ENCODE measurements around the gene KLHL14.
"Not testable (repeated sequence)": the region's sequence is repeated elsewhere in the genome, so short reads cannot be mapped to it uniquely, and the experiment has no call there.

The KLHL14 gene

DNA sequence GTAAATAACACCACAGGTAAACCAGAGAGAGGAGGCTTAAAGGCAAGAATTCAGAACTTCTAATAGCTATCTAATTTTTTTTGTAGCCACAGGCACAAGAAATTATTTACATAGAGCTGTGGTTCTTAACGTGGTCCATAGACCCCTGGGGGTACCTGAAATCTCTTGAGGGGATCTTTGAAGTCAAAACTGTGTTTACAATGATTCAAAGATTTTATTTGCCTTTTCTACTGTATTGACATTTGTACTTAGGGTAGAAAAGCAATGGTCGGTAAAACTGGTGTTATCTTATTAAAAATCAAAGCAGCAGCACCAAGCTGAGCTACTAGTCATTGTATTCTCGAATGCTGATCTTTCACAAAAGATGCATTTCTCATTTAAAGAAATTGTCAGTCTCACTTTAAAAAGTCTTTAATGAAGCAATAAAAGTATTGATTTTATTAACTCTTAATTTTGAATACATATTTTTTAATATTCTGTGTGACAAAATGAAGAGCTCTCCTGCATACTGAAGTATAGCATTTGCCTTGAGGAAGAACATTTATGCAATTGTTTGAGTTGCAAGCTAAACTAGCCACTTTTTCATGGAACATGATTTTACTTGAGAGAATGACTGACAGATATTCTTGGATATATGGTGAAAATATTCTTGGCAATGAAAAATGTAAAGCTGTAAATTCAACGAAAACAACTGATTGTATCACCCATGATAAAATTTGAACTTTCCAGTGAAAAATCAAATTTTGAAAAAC is 25.6 kb upstream of the KLHL14 start:
- peaks cover 19% of the 10 kb centered on the region for H3K36me3 Mint-ChIP-seq (ENCODE audit: low read depth)
- H3K9me3 Mint-ChIP-seq: peaks cover 34% of the 10 kb centered on the region
- H3K4me3 Mint-ChIP-seq: no peak overlapping the region
- H3K27me3 Mint-ChIP-seq (ENCODE audit: low read depth): no peaks in the 10 kb centered on the region
- TF ChIP-seq, protein P1, sequence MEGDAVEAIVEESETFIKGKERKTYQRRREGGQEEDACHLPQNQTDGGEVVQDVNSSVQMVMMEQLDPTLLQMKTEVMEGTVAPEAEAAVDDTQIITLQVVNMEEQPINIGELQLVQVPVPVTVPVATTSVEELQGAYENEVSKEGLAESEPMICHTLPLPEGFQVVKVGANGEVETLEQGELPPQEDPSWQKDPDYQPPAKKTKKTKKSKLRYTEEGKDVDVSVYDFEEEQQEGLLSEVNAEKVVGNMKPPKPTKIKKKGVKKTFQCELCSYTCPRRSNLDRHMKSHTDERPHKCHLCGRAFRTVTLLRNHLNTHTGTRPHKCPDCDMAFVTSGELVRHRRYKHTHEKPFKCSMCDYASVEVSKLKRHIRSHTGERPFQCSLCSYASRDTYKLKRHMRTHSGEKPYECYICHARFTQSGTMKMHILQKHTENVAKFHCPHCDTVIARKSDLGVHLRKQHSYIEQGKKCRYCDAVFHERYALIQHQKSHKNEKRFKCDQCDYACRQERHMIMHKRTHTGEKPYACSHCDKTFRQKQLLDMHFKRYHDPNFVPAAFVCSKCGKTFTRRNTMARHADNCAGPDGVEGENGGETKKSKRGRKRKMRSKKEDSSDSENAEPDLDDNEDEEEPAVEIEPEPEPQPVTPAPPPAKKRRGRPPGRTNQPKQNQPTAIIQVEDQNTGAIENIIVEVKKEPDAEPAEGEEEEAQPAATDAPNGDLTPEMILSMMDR (IDR thresholded peaks at IDR 0.05; ENCODE audit: unreplicated experiment in 3 of 3): no peak
- H3K4me1 Mint-ChIP-seq: peaks cover 7% of the 10 kb centered on the region
- H3K27ac Mint-ChIP-seq: no peak overlapping the region

DNA sequence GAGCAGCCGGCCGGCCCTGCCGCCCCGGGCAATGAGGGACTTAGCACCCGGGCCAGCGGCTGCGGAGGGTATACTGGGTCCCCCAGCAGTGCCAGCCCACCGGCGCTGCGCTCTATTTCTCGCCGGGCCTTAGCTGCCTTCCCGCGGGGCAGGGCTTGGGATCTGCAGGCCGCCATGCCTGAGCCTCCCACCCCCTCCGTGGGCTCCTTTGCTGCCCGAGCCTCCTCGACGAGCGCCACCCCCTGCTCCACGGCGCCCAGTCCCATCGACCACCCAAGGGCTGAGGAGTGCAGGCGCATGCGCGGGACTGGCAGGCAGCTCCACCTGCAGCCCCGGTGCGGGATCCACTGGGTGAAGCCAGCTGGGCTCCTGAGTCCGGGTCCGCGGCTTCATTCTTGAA is 21.8 kb upstream of the KLHL14 start:
- not testable (repeated sequence) for H3K27ac Mint-ChIP-seq; H3K27me3 Mint-ChIP-seq (ENCODE audit: low read depth); H3K4me1 Mint-ChIP-seq; H3K4me3 Mint-ChIP-seq
- peaks cover 19% of the 10 kb centered on the region for H3K36me3 Mint-ChIP-seq (ENCODE audit: low read depth)
- peaks cover 35% of the 10 kb centered on the region for H3K9me3 Mint-ChIP-seq

DNA sequence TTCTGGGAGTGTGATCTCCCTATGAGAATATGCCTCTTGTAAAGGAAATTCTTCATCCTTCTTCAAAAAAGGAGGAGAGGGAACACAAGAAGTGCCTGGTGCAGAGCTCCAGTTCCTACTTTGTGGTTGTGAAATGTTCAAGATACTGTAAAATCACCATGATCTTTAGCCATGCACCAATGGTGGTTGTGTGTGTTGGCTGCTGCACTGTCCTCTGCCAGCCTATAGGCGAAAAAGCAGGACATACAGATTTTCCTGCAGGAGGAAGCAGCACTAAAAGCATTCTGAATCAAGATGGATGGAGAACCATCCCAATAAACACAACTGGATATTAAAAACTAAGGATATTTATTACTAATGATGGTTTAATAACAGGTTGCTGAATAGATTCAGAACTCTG is 6.2 kb upstream of the KLHL14 start:
- H3K4me3 Mint-ChIP-seq: no peak overlapping the region
- H3K36me3 Mint-ChIP-seq (ENCODE audit: low read depth): no peaks in the 10 kb centered on the region
- no peaks in the 10 kb centered on the region for H3K4me1 Mint-ChIP-seq
- no peaks in the 10 kb centered on the region for H3K9me3 Mint-ChIP-seq
- H3K27me3 Mint-ChIP-seq (ENCODE audit: low read depth): peaks cover 4% of the 10 kb centered on the region
- TF ChIP-seq, protein P1 (IDR thresholded peaks at IDR 0.05; ENCODE audit: unreplicated experiment in 3 of 3): no peak
- H3K27ac Mint-ChIP-seq: no peak overlapping the region

DNA sequence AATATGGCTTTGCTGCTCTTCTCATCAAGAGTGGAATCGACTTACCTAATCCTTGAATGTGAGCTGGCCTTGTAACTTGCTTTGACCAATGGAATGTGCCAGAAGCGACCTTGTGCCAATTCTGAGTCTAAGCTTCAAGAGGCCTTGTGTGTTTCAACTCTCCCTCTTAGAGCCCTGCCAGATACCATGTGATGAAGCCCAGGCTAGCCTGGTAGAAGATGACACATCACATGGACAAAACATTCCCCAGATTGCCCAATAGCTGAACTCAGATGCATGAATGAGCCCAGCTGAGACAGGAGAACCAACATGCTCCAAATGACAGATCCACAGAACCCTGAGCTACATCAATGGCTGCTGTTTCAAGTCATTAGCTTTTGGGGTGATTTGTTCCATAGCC is 4.2 kb upstream of the KLHL14 start:
- H3K27ac Mint-ChIP-seq: no peak overlapping the region
- peaks cover 14% of the 10 kb centered on the region for H3K4me1 Mint-ChIP-seq
- no peak overlapping the region for H3K4me3 Mint-ChIP-seq
- TF ChIP-seq, protein P1 (IDR thresholded peaks at IDR 0.05; ENCODE audit: unreplicated experiment in 3 of 3): no peak
- H3K36me3 Mint-ChIP-seq (ENCODE audit: low read depth): no peaks in the 10 kb centered on the region
- peaks cover 23% of the 10 kb centered on the region for H3K27me3 Mint-ChIP-seq (ENCODE audit: low read depth)
- H3K9me3 Mint-ChIP-seq: no peaks in the 10 kb centered on the region

DNA sequence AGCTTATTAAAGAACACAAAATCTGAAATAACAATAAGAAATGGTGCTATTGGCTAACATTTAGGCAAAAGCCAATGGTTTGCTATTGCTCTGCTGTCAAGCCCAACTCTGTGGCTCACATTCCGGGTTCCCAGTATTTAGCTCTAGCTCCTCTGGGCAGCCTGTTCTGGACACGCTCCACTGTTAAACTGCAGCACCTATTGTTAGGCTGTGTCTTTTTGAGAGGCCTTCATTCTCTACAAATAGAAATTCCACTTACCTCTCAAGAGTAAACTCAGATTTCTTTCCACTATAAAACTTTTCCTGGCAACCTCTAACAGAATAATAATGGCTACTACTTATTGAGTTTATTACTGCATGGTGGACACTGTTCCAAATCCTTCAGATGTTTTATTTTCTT is 3.7 kb upstream of the KLHL14 start:
- Mint-ChIP-seq H3K4me1 (peaks cover 14% of the 10 kb centered on the region), H3K9me3 (no peaks in the 10 kb centered on the region), H3K27ac (no peak overlapping the region), H3K27me3 (ENCODE audit: low read depth) (peaks cover 25% of the 10 kb centered on the region), H3K36me3 (ENCODE audit: low read depth) (no peaks in the 10 kb centered on the region), H3K4me3 (no peak overlapping the region)
- TF ChIP-seq, protein P1 (IDR thresholded peaks at IDR 0.05; ENCODE audit: unreplicated experiment in 3 of 3): no peak

DNA sequence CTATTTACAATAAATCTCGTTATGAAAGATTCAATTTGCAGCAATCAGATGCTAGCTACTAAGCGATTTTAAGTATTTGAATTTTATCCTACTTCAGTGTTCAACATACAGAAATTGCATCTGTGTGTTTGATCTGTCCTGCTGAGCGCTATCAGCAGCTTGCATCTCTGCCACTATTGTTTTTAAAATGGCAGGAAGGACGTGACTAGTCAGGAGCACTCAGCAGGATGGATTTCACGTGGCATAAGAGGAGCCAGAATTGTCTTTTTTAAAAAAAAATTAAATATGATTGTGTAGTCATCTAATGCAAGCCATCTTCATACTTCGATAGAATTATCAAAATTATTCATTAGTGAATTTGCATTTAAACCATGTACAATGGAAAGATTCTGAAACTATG is 2.8 kb upstream of the KLHL14 start:
- Mint-ChIP-seq H3K27me3 (ENCODE audit: low read depth) (peaks cover 33% of the 10 kb centered on the region), H3K36me3 (ENCODE audit: low read depth) (no peaks in the 10 kb centered on the region), H3K9me3 (no peaks in the 10 kb centered on the region), H3K4me1 (peaks cover 14% of the 10 kb centered on the region), H3K4me3 (no peak overlapping the region), H3K27ac (no peak overlapping the region)
- TF ChIP-seq, protein P1 (IDR thresholded peaks at IDR 0.05; ENCODE audit: unreplicated experiment in 3 of 3): no peak

Measured in nephron (organoid).